HCT116 (cell line): ENCODE results near the gene KLHL5.

Experiments used
- CBX3 ChIP-seq: IDR thresholded peaks from 2 replicates; pipeline ENCODE4 v1.6.1; 2012; ENCODE audit warnings: low read depth
- CTCF ChIP-seq, 3 experiments: fragments of 200-600 bp in 1 of 3; sonication (generic) in 1 of 3; IDR thresholded peaks in 2 of 3; conservative IDR thresholded peaks in 1 of 3; 2 replicates each; pipeline ENCODE4 v1.5.1; 2012 to 2017; ENCODE audit warnings: low read depth in 2 of 3, low read length in 2 of 3, antibody characterized with exemption in 1 of 3, borderline replicate concordance in 1 of 3, control low read depth in 1 of 3, mild to moderate bottlenecking in 1 of 3, mixed read lengths in 1 of 3, mixed run types in 1 of 3, moderate library complexity in 1 of 3; ENCODE audit not compliant: insufficient read depth in 1 of 3
- EGR1 ChIP-seq: IDR thresholded peaks from 2 replicates; pipeline ENCODE4 v1.6.1; 2012; ENCODE audit warnings: low read depth
- EZH2 ChIP-seq: fragments of 200-600 bp; sonication (generic); IDR thresholded peaks from 2 replicates; pipeline ENCODE4 v1.6.1; 2017; ENCODE audit warnings: antibody characterized with exemption, mixed run types
- EZH2phosphoT487 ChIP-seq: fragments of 200-600 bp; IDR thresholded peaks from 2 replicates; pipeline ENCODE4 v1.6.1; 2018; ENCODE audit warnings: antibody characterized with exemption, borderline replicate concordance
- JUND ChIP-seq: IDR thresholded peaks from 2 replicates; pipeline ENCODE4 v1.6.1; 2012
- MAX ChIP-seq: IDR thresholded peaks from 2 replicates; pipeline ENCODE4 v1.6.1; 2012
- POLR2A ChIP-seq: IDR thresholded peaks from 2 replicates; pipeline ENCODE4 v1.7.0; 2011; ENCODE audit warnings: borderline replicate concordance; ENCODE audit not compliant: insufficient read depth, insufficient read length; ENCODE audit errors: extremely low read depth
- POLR2AphosphoS5 ChIP-seq: IDR thresholded peaks from 2 replicates; pipeline ENCODE4 v1.6.1; 2011; ENCODE audit warnings: mild to moderate bottlenecking, low read depth, low read length, moderate library complexity
- REST ChIP-seq: IDR thresholded peaks from 2 replicates; pipeline ENCODE4 v1.6.1; 2012; ENCODE audit warnings: low read depth
- SIN3A ChIP-seq: IDR thresholded peaks from 2 replicates; pipeline ENCODE4 v1.6.1; 2012; ENCODE audit warnings: low read depth
- TCF7L2 ChIP-seq: IDR thresholded peaks from 2 replicates; pipeline ENCODE4 v1.7.0; 2011; ENCODE audit warnings: borderline replicate concordance, inconsistent platforms; ENCODE audit not compliant: insufficient read depth, insufficient read length; ENCODE audit errors: extremely low read depth
- ZFX ChIP-seq: fragments of 450-650 bp; IDR thresholded peaks from 2 replicates; pipeline ENCODE4 v1.6.1; 2017

GRCh38 chr4:39030725-39031124 is 31.3 kb upstream of the KLHL5 start:
- no peak for TF ChIP-seq POLR2A
- TF ChIP-seq CTCF (IDR thresholded peaks at IDR 0.05 in 2 of 3, conservative IDR thresholded peaks at IDR 0.05 in 1 of 3; ENCODE audit: borderline replicate concordance in 1 of 3, insufficient read depth in 1 of 3, low read depth in 2 of 3, low read length in 2 of 3), result no peak
- no peak for TF ChIP-seq REST
- no peak for TF ChIP-seq JUND
- TF ChIP-seq CBX3, result no peak
- no peak for TF ChIP-seq ZFX
- no peak for TF ChIP-seq MAX
- TF ChIP-seq TCF7L2, result no peak
- no peak for TF ChIP-seq SIN3A
- no peak for TF ChIP-seq EZH2phosphoT487
- TF ChIP-seq EZH2, result no peak
- no peak for TF ChIP-seq POLR2AphosphoS5
- no peak for TF ChIP-seq EGR1
